Hepatocyte (in vitro differentiated cells): ENCODE data around the gene DRAP1. TPM values are rescaled to one million over a fixed set of nuclear protein-coding genes. Genes with fewer than 3 reads are reported as not detected.

ENCODE experiments used
- DNase-seq: peaks from one replicate; pipeline ENCODE4 v3.0.0-alpha.2; 2016; ENCODE audit warnings: low spot score
- H2AFZ ChIP-seq: fragments of 200-600 bp; sonication (generic); 2 replicates; pipeline ENCODE4 v1.6.0; 2016; ENCODE audit warnings: antibody characterized with exemption, mild to moderate bottlenecking
- H3K27ac ChIP-seq: fragments of 200-600 bp; sonication (generic); 2 replicates; pipeline ENCODE4 v1.5.1; 2016; ENCODE audit warnings: mild to moderate bottlenecking
- H3K27me3 ChIP-seq: fragments of 200-600 bp; sonication (generic); 2 replicates; pipeline ENCODE4 v1.6.1; 2016
- H3K36me3 ChIP-seq: fragments of 200-600 bp; sonication (generic); replicated peaks from 2 replicates; pipeline ENCODE4 v1.5.1; 2016; ENCODE audit warnings: low read depth; ENCODE audit not compliant: insufficient read depth
- H3K4me1 ChIP-seq: fragments of 200-600 bp; sonication (generic); 2 replicates; pipeline ENCODE4 v1.5.1; 2016; ENCODE audit warnings: mild to moderate bottlenecking, moderate library complexity; ENCODE audit not compliant: insufficient read depth
- H3K4me2 ChIP-seq: fragments of 200-600 bp; sonication (generic); 2 replicates; pipeline ENCODE4 v1.6.0; 2016
- H3K4me3 ChIP-seq: fragments of 200-600 bp; sonication (generic); 2 replicates; pipeline ENCODE4 v1.5.1; 2016; ENCODE audit warnings: mild to moderate bottlenecking
- H3K79me2 ChIP-seq: fragments of 200-600 bp; sonication (generic); 2 replicates; pipeline ENCODE4 v1.6.0; 2017; ENCODE audit warnings: mild to moderate bottlenecking
- H3K9me2 ChIP-seq: fragments of 200-600 bp; sonication (generic); replicated peaks from 2 replicates; pipeline ENCODE4 v1.6.0; 2017; ENCODE audit warnings: mild to moderate bottlenecking; ENCODE audit not compliant: insufficient read depth
- H3K9me3 ChIP-seq: fragments of 200-600 bp; sonication (generic); 2 replicates; pipeline ENCODE4 v1.5.1; 2016; ENCODE audit warnings: low read depth, mild to moderate bottlenecking
- H4K20me1 ChIP-seq: fragments of 200-600 bp; sonication (generic); 2 replicates; pipeline ENCODE4 v1.6.0; 2016; ENCODE audit warnings: mild to moderate bottlenecking; ENCODE audit not compliant: insufficient read depth, poor library complexity, severe bottlenecking
- CTCF ChIP-seq: fragments of 200-600 bp; sonication (generic); IDR thresholded peaks from 2 replicates; pipeline ENCODE4 v1.5.1; 2016; ENCODE audit warnings: antibody characterized with exemption, mild to moderate bottlenecking; ENCODE audit not compliant: poor library complexity
- EZH2 ChIP-seq: fragments of 200-600 bp; sonication (generic); IDR thresholded peaks from 2 replicates; pipeline ENCODE4 v1.6.1; 2016; ENCODE audit warnings: antibody characterized with exemption, mild to moderate bottlenecking, borderline replicate concordance
- EZH2phosphoT487 ChIP-seq: fragments of 200-600 bp; sonication (generic); IDR thresholded peaks from one replicate; pipeline ENCODE4 v1.6.1; 2018; ENCODE audit warnings: antibody characterized with exemption, mild to moderate bottlenecking, low read depth, moderate library complexity; ENCODE audit not compliant: unreplicated experiment, severe bottlenecking
- WGBS: methylation state at CpG from one replicate; pipeline ENCODE4 v1.1.6; 2016; ENCODE audit warnings: low lambda C conversion rate; ENCODE audit errors: missing lambda C conversion rate; 5-methylcytosine and 5-hydroxymethylcytosine counted together
- polyA plus RNA-seq: library from polyadenylated mRNA; unstranded; fragments of >200 nt; fragmentation: Nextera tagmentation; extraction: Ambion mirVana; gene quantifications from 2 replicates; pipeline ENCODE4 v1.2.1, GENCODE V29; 2016
- total RNA-seq: library from RNA; depleted of rRNA; stranded (reverse); fragments of >200 nt; gene quantifications from 2 replicates; pipeline ENCODE4 v1.2.3, GENCODE V29; 2014

Gene DRAP1
- total and polyA plus RNA-seq, 2 experiments from 2014 or later: 59.1 to 158 TPM

- no peak for DNase-seq
- Histone ChIP-seq H3K27me3 (no peaks in the 10 kb centered on the region), H3K36me3 (no peaks in the 10 kb centered on the region), H3K4me1 (no peaks in the 10 kb centered on the region), H3K79me2 (no peaks in the 10 kb centered on the region), H3K4me2 (no peak overlapping the region), H4K20me1 (no peaks in the 10 kb centered on the region), H3K4me3 (no peak overlapping the region), H3K9me2 (no peaks in the 10 kb centered on the region), H3K27ac (no peak overlapping the region), H2AFZ (no peak overlapping the region), H3K9me3 (no peaks in the 10 kb centered on the region)
- WGBS: 96% methylated on average over 8 of the region's 8 CpGs
- TF ChIP-seq CTCF (no peak), EZH2phosphoT487 (no peak), EZH2 (no peak)
Observed at GRCh38 chr11:65944191-65944590, 25.0 kb downstream of the DRAP1 start.

- Histone ChIP-seq H3K9me2 (no peaks in the 10 kb centered on the region), H3K4me2 (no peak overlapping the region), H3K9me3 (no peaks in the 10 kb centered on the region), H2AFZ (no peak overlapping the region), H3K79me2 (no peaks in the 10 kb centered on the region), H3K4me3 (no peak overlapping the region), H3K4me1 (no peaks in the 10 kb centered on the region), H3K27ac (no peak overlapping the region), H4K20me1 (no peaks in the 10 kb centered on the region), H3K27me3 (no peaks in the 10 kb centered on the region), H3K36me3 (no peaks in the 10 kb centered on the region)
- TF ChIP-seq EZH2: no peak
- TF ChIP-seq EZH2phosphoT487: no peak
- no peak for TF ChIP-seq CTCF
- DNase-seq: no peak
- WGBS: 75% methylated on average over 8 of the region's 8 CpGs
Observed at GRCh38 chr11:65944767-65945166, 25.5 kb downstream of the DRAP1 start.

- Histone ChIP-seq H3K4me1 (no peaks in the 10 kb centered on the region), H3K4me3 (no peak within 1 kb of the TSS), H3K36me3 (no peaks in the 10 kb centered on the region), H3K4me2 (no peak within 1 kb of the TSS), H4K20me1 (no peaks in the 10 kb centered on the region), H3K9me3 (no peaks in the 10 kb centered on the region), H3K9me2 (no peaks in the 10 kb centered on the region), H3K27me3 (no peaks in the 10 kb centered on the region), H3K27ac (no peak within 1 kb of the TSS), H3K79me2 (no peaks in the 10 kb centered on the region), H2AFZ (no peak within 1 kb of the TSS)
- no peak for DNase-seq
- WGBS: 43% methylated on average over 13 of the region's 13 CpGs
- TF ChIP-seq CTCF (no peak), EZH2 (no peak), EZH2phosphoT487 (no peak)
Observed at GRCh38 chr11:65945430-65945911, 26.2 kb downstream of the DRAP1 start, which contains the start of gene TSGA10IP. TSS of gene TSGA10IP (plus strand) at chr11:65945480. CDS start at chr11:65945676, 196 bp downstream.
